GM12878 (cell line): ENCODE data around the gene EHBP1. TPM values are rescaled to one million over a fixed set of nuclear protein-coding genes. Genes with fewer than 3 reads are reported as not detected.

Experiments
- ATAC-seq: fragments of 200-7000 bp; cut with Tn5 transposase; 3 replicates; pipeline ENCODE4 v1.9.1; 2020; ENCODE audit warnings: mild to moderate bottlenecking, moderate library complexity
- BruUV-seq: library from RNA; stranded (reverse); fragments of 400-500 nt; replicated peaks from 2 replicates; lab custom pipeline; 2021; lab: Mats Ljungman, UMichigan
- CTCF ChIA-PET: fragments of 300-600 bp; sonication (Branson Sonifier 250); formaldehyde crosslinking; extraction: SDS; loops from one replicate; lab custom pipeline; 2021; ENCODE audit warnings: inconsistent platforms; lab: Yijun Ruan, JAX
- POLR2A ChIA-PET: fragments of 350-600 bp; formaldehyde crosslinking; extraction: SDS; loops from one replicate; lab custom pipeline; 2021; ENCODE audit warnings: inconsistent platforms; lab: Charles Lee
- RAD21 ChIA-PET: fragments of 300-600 bp; sonication (Branson Sonifier 250); formaldehyde crosslinking; loops from one replicate; lab custom pipeline; 2023; ENCODE audit warnings: antibody characterized with exemption; ENCODE audit not compliant: unreplicated experiment; lab: Charles Lee
- SMC1A ChIA-PET: fragments of 300-600 bp; sonication (Branson Sonifier 250); formaldehyde crosslinking; loops from one replicate; lab custom pipeline; 2023; ENCODE audit not compliant: unreplicated experiment, uncharacterized antibody; lab: Charles Lee
- DNase-seq: peaks from one replicate; pipeline ENCODE4 v3.0.0-alpha.2; 2011; ENCODE audit warnings: low read depth, low spot score
- FAIRE-seq: peaks from 3 replicates; lab custom pipeline; 2011; peaks lifted over from hg19 to GRCh38; lab: Jason Lieb, UNC
- H2AFZ ChIP-seq: 2 replicates; pipeline ENCODE4 v1.6.0; 2011; ENCODE audit warnings: low read depth, low read length, control low read depth; ENCODE audit not compliant: control insufficient read depth
- H3K27ac ChIP-seq: 2 replicates; pipeline ENCODE4 v1.5.1; 2011; ENCODE audit warnings: control low read depth; ENCODE audit not compliant: control insufficient read depth, insufficient read depth
- H3K27me3 ChIP-seq, 2 experiments: replicated peaks in 1 of 2; 2 replicates each; pipeline versions ENCODE4 v1.6.0 to v1.6.1; 2011; ENCODE audit warnings: low read length in 1 of 2; ENCODE audit not compliant: control insufficient read depth in 2 of 2, insufficient read depth in 2 of 2
- H3K36me3 ChIP-seq, 2 experiments: 2 replicates each; pipeline ENCODE4 v1.5.1; 2011; ENCODE audit warnings: low read length in 1 of 2; ENCODE audit not compliant: control insufficient read depth in 2 of 2, insufficient read depth in 2 of 2
- H3K4me1 ChIP-seq: 2 replicates; pipeline ENCODE4 v1.6.1; 2011; ENCODE audit warnings: mild to moderate bottlenecking, low read length, moderate library complexity, mixed read lengths; ENCODE audit not compliant: control insufficient read depth, insufficient read depth
- H3K4me2 ChIP-seq: 2 replicates; pipeline ENCODE4 v1.6.0; 2011; ENCODE audit warnings: control low read depth; ENCODE audit not compliant: control insufficient read depth, insufficient read depth
- H3K4me3 ChIP-seq: fragments of 200-600 bp; sonication (generic); 2 replicates; pipeline ENCODE4 v1.5.1; 2016
- H3K79me2 ChIP-seq: 2 replicates; pipeline ENCODE4 v1.6.0; 2011; ENCODE audit warnings: low read length; ENCODE audit not compliant: control insufficient read depth, insufficient read depth
- H3K9ac ChIP-seq: 2 replicates; pipeline ENCODE4 v1.8.0; 2011; ENCODE audit warnings: low read length, control low read depth, mixed read lengths; ENCODE audit not compliant: control insufficient read depth, insufficient read depth
- H3K9me3 ChIP-seq: replicated peaks from 3 replicates; pipeline ENCODE4 v1.5.1; 2011; ENCODE audit warnings: mild to moderate bottlenecking, low read length; ENCODE audit not compliant: control insufficient read depth, insufficient read depth
- H4K20me1 ChIP-seq: 2 replicates; pipeline ENCODE4 v1.6.0; 2011; ENCODE audit not compliant: control insufficient read depth, insufficient read depth
- ATF2 ChIP-seq: IDR thresholded peaks from 2 replicates; pipeline ENCODE4 v1.6.1; 2012; ENCODE audit warnings: low read length, inconsistent platforms
- BHLHE40 ChIP-seq, 2 experiments: fragments of 450-650 bp in 1 of 2; IDR thresholded peaks; 2 replicates each; pipeline ENCODE4 v1.6.1; 2011 to 2017; ENCODE audit warnings: low read depth in 2 of 2, borderline replicate concordance in 1 of 2, improper control_type of control experiment in 1 of 2, low read length in 1 of 2, mild to moderate bottlenecking in 1 of 2
- CEBPB ChIP-seq, 2 experiments: fragments of 150-350 bp in 1 of 2; IDR thresholded peaks; 2 replicates each; pipeline ENCODE4 v1.6.1; 2012 to 2014; ENCODE audit warnings: low read depth in 2 of 2, low read length in 2 of 2, borderline replicate concordance in 1 of 2, inconsistent platforms in 1 of 2
- CHD4 ChIP-seq: fragments of 200-600 bp; sonication (generic); IDR thresholded peaks from 2 replicates; pipeline ENCODE4 v1.6.1; 2016; ENCODE audit warnings: mild to moderate bottlenecking
- DPF2 ChIP-seq: fragments of 450-650 bp; IDR thresholded peaks from 2 replicates; pipeline ENCODE4 v1.6.1; 2017; ENCODE audit warnings: mild to moderate bottlenecking
- IKZF2 ChIP-seq, 2 experiments: fragments of 450-650 bp; IDR thresholded peaks; 2 replicates each; pipeline ENCODE4 v1.6.1; 2017; ENCODE audit warnings: mild to moderate bottlenecking in 2 of 2, moderate library complexity in 2 of 2
- IRF3 ChIP-seq: fragments of 450-650 bp; IDR thresholded peaks from 2 replicates; pipeline ENCODE4 v1.6.1; 2014; ENCODE audit warnings: mild to moderate bottlenecking
- JUND ChIP-seq: IDR thresholded peaks from 2 replicates; pipeline ENCODE4 v1.6.1; 2012; ENCODE audit warnings: low read depth, mild to moderate bottlenecking, low read length, improper control_type of control experiment, moderate library complexity
- NR2C1 ChIP-seq: fragments of 450-650 bp; IDR thresholded peaks from 2 replicates; pipeline ENCODE4 v1.6.1; 2017; ENCODE audit warnings: antibody characterized with exemption, mild to moderate bottlenecking, moderate library complexity
- POLR2A ChIP-seq: IDR thresholded peaks from 2 replicates; pipeline ENCODE4 v1.6.1; 2011; ENCODE audit warnings: low read depth, mild to moderate bottlenecking, low read length
- SIN3A ChIP-seq: IDR thresholded peaks from 2 replicates; pipeline ENCODE4 v1.6.1; 2012; ENCODE audit warnings: low read depth, low read length, improper control_type of control experiment
- SPI1 ChIP-seq: IDR thresholded peaks from 2 replicates; pipeline ENCODE4 v1.6.1; 2011; ENCODE audit warnings: low read depth, mild to moderate bottlenecking, low read length, moderate library complexity, borderline replicate concordance; ENCODE audit not compliant: insufficient read depth
- WGBS: methylation state at CpG from one replicate; pipeline ENCODE4 v1.1.6; 2016; ENCODE audit warnings: low lambda C conversion rate; ENCODE audit not compliant: insufficient replicate concordance, insufficient coverage; ENCODE audit errors: missing lambda C conversion rate; 5-methylcytosine and 5-hydroxymethylcytosine counted together
- in situ Hi-C: fragments of 300-500 bp; cut with MboI; formaldehyde crosslinking; loops from 9 replicates; pipeline ENCODE4 v1.14.3; 2018; ENCODE audit warnings: mixed read lengths
- intact Hi-C: fragments of 100-400 bp; cut with micrococcal nuclease; formaldehyde crosslinking; loops from one replicate; pipeline ENCODE4 v1.14.2; 2022; ENCODE audit not compliant: unreplicated experiment
- polyA plus RNA-seq, 11 experiments: library from polyadenylated mRNA; depleted of rRNA in 4 of 11; unstranded in 6 of 11; stranded (reverse) in 5 of 11; fragments of >200 nt; fragmentation: Nextera tagmentation in 4 of 11; fragmentation: Illumina TruSeq in 1 of 11; extraction: Ambion mirVana in 4 of 11; extraction: Trizol in 1 of 11; gene quantifications; 1 replicate in 1 of 11; 2 replicates in 10 of 11; pipeline versions ENCODE4 v1.2.1 to v1.2.3, GENCODE V29; 2011 to 2016; ENCODE audit warnings: inconsistent platforms in 2 of 11, missing spikeins in 2 of 11, low read depth in 1 of 11
- total RNA-seq, 4 experiments: library from RNA; depleted of rRNA in 3 of 4; stranded (reverse); fragments of >200 nt in 3 of 4; fragmentation: Illumina TruSeq in 1 of 4; extraction: Trizol in 1 of 4; gene quantifications; 2 replicates each; pipeline versions ENCODE4 v1.2.1 to v1.2.3, GENCODE V29; 2013 to 2021

Gene EHBP1
- total and polyA plus RNA-seq, 10 of the 15 experiments (the other 5 are each of a cell fraction or from before 2014, with no cell fraction given), result 5.7 to 26.1 (median 13.6) TPM

- no TSS peak for BruUV-seq
- Histone ChIP-seq H3K9ac (no peak overlapping the region), H4K20me1 (no peaks in the 10 kb centered on the region), H3K27me3 (no peaks in the 10 kb centered on the region), H3K27ac (no peak overlapping the region), H2AFZ (no peak overlapping the region), H3K9me3 (no peaks in the 10 kb centered on the region), H3K36me3 (no peaks in the 10 kb centered on the region), H3K4me1 (peaks cover 34% of the 10 kb centered on the region), H3K79me2 (no peaks in the 10 kb centered on the region), H3K4me2 (no peak overlapping the region), H3K4me3 (no peak overlapping the region)
- intact Hi-C loops (loop anchor here (2.0 kb wide), 1 partner anchor 44 kb away; the partner anchor contains the start of gene EHBP1), in situ Hi-C loops (no loop called here)
- DNase-seq, result no peak
- TF ChIP-seq BHLHE40 (IDR thresholded peaks at IDR 0.05; ENCODE audit: borderline replicate concordance in 1 of 2, low read depth in 2 of 2, low read length in 1 of 2) (no peak), ATF2 (0 out of 2 replicates have a peak, but pooled peaks have one; percentile 4)
- CTCF ChIA-PET, result interaction anchor here (1.0 to 1.5 kb wide), 2 partner anchors 43 to 527 kb away, joined by 3 read pairs; no protein-coding TSS in a partner anchor
- RAD21 ChIA-PET, result no interaction called here
- SMC1A ChIA-PET, result interaction anchor here (1.1 to 3.3 kb wide), 7 partner anchors 9 to 204 kb away, joined by 3 to 10 read pairs (median 5); partner anchors contain the start of gene EHBP1
- POLR2A ChIA-PET, result interaction anchor here (1.7 kb wide), 1 partner anchor 10 kb away, joined by 4 read pairs; no protein-coding TSS in a partner anchor
- WGBS, result 76% methylated on average over 3 of the region's 3 CpGs
- ATAC-seq, result no peak
- no peak for FAIRE-seq
Measured at GRCh38 chr2:62661263-62661635, 44.3 kb upstream of the EHBP1 start.

GRCh38 chr2:62662131-62662530, 43.4 kb upstream of the EHBP1 start:
- H3K36me3 ChIP-seq, result no peaks in the 10 kb centered on the region
- H3K9me3 ChIP-seq, result no peaks in the 10 kb centered on the region
- H3K4me1 ChIP-seq, result peaks cover 34% of the 10 kb centered on the region
- H3K27ac ChIP-seq, result no peak overlapping the region
- in situ Hi-C loops, result no loop called here
- H3K4me3 ChIP-seq, result no peak overlapping the region
- no peak overlapping the region for H2AFZ ChIP-seq
- ChIA-PET RAD21 (interaction anchor here (0.6 to 1.0 kb wide), 4 partner anchors 43 to 597 kb away, joined by 3 to 4 read pairs (median 3); partner anchors contain the start of gene EHBP1), CTCF (interaction anchor here (0.7 to 2.7 kb wide), 5 partner anchors 9 to 526 kb away, joined by 3 to 12 read pairs (median 3); no protein-coding TSS in a partner anchor), SMC1A (interaction anchor here (0.6 to 3.3 kb wide), 9 partner anchors 8 to 125 kb away, joined by 3 to 10 read pairs (median 5); partner anchors contain the start of gene EHBP1), POLR2A (interaction anchor here (1.1 to 1.7 kb wide), 2 partner anchors 9 to 61 kb away, joined by 3 to 4 read pairs; no protein-coding TSS in a partner anchor)
- FAIRE-seq (no peak), ATAC-seq (no peak), DNase-seq (no peak)
- no peaks in the 10 kb centered on the region for H4K20me1 ChIP-seq
- H3K79me2 ChIP-seq, result no peaks in the 10 kb centered on the region
- WGBS, result 97% methylated on average over 2 of the region's 2 CpGs
- intact Hi-C loops, result no loop called here
- no peak overlapping the region for H3K9ac ChIP-seq
- no peaks in the 10 kb centered on the region for H3K27me3 ChIP-seq
- H3K4me2 ChIP-seq, result no peak overlapping the region
- BruUV-seq, result no TSS peak
- no peak for TF ChIP-seq POLR2A
- no peak for TF ChIP-seq IRF3
- no peak for TF ChIP-seq SPI1
- no peak for TF ChIP-seq DPF2
- TF ChIP-seq IKZF2 (IDR thresholded peaks at IDR 0.05), result no peak
- TF ChIP-seq CHD4, result no peak
- TF ChIP-seq CEBPB (IDR thresholded peaks at IDR 0.05; ENCODE audit: borderline replicate concordance in 1 of 2, low read depth in 2 of 2, low read length in 2 of 2), result no peak
- TF ChIP-seq SIN3A, result no peak
- TF ChIP-seq JUND, result no peak
- TF ChIP-seq NR2C1, result no peak
